ENCODE data around the gene SPOCK2. TPM values are rescaled to one million over a fixed set of nuclear protein-coding genes. Genes with fewer than 3 reads are reported as not detected.

Gene SPOCK2
- polyA plus RNA-seq, 3 donors = 0.20 to 1.6 (median 0.45) TPM

- peaks cover 5% of the 10 kb centered on the region for H3K4me1 Mint-ChIP-seq
Measured at GRCh38 chr10:72123616-72124015, 35.3 kb upstream of the SPOCK2 start.

GRCh38 chr10:72122221-72122620 is 33.9 kb upstream of the SPOCK2 start:
- H3K27ac ChIP-seq (ENCODE audit: low read depth in 1 of 2, low read length in 2 of 2) = no peak overlapping the region
- no peak overlapping the region for H2AFZ ChIP-seq (ENCODE audit: insufficient read depth, low read depth, low read length, poor library complexity, severe bottlenecking)
- Mint-ChIP-seq H3K4me1 (peaks cover 5% of the 10 kb centered on the region), H3K27ac (no peak overlapping the region), H3K36me3 (peaks cover 30 to 33% of the 10 kb centered on the region in 2 donors), H3K4me3 (no peak overlapping the region), H3K27me3 (ENCODE audit: low read depth in 3 of 3) (peaks cover 0 to 1% (median 0%) of the 10 kb centered on the region in 3 donors), H3K9me3 (peaks cover 0 to 3% (median 0%) of the 10 kb centered on the region in 7 donors)
- H3K79me2 ChIP-seq (ENCODE audit: insufficient read depth, low read length) = no peaks in the 10 kb centered on the region
- no peak overlapping the region for H3K9ac ChIP-seq (ENCODE audit: insufficient read depth, low read length, poor library complexity, severe bottlenecking)
- no peaks in the 10 kb centered on the region for H3K9me3 ChIP-seq (replicated peaks in 1 of 2; ENCODE audit: control insufficient read depth in 1 of 2, insufficient read depth in 1 of 2, low read length in 2 of 2)
- peaks cover 0 to 3% of the 10 kb centered on the region in 2 donors for H3K4me1 ChIP-seq (ENCODE audit: control insufficient read depth in 1 of 2, insufficient read depth in 2 of 2, low read length in 2 of 2)
- DNase-seq = no peak
- no peak for TF ChIP-seq CTCF (IDR thresholded peaks at IDR 0.05)
- no peaks in the 10 kb centered on the region for H4K20me1 ChIP-seq (ENCODE audit: insufficient read depth, low read length)
- no peak overlapping the region for H3K4me2 ChIP-seq (replicated peaks; ENCODE audit: extremely low read depth, low read length, poor library complexity, severe bottlenecking)
- H3K36me3 ChIP-seq (replicated peaks in 1 of 2; ENCODE audit: control insufficient read depth in 1 of 2, insufficient read depth in 2 of 2, low read length in 2 of 2) = peaks cover 5 to 16% of the 10 kb centered on the region in 2 donors
- intact Hi-C loops (cut with micrococcal nuclease) = loop anchor here in 1 of 2 donors (10.0 kb wide), 1 partner anchor 103 kb away; no protein-coding TSS in a partner anchor
- H3K4me3 ChIP-seq (replicated peaks in 1 of 3; ENCODE audit: low read depth in 2 of 3, low read length in 3 of 3) = no peak overlapping the region
- no peaks in the 10 kb centered on the region for H3K27me3 ChIP-seq (ENCODE audit: control insufficient read depth in 2 of 2, insufficient read depth in 2 of 2, low read length in 2 of 2)
- 100% methylated on average over 1 of the region's 4 CpGs for WGBS (ENCODE audit: insufficient coverage)

More at GRCh38 chr10:72123616-72124015, 35.3 kb upstream of the SPOCK2 start:
- H3K4me3 ChIP-seq (replicated peaks in 1 of 3; ENCODE audit: low read depth in 2 of 3, low read length in 3 of 3) = no peak overlapping the region
- no peak for DNase-seq
- no peaks in the 10 kb centered on the region for H3K9me3 Mint-ChIP-seq
- no peak overlapping the region for H3K27ac ChIP-seq (ENCODE audit: low read depth in 1 of 2, low read length in 2 of 2)
- no peaks in the 10 kb centered on the region for H4K20me1 ChIP-seq (ENCODE audit: insufficient read depth, low read length)
- peaks cover 0 to 3% of the 10 kb centered on the region in 2 donors for H3K4me1 ChIP-seq (ENCODE audit: control insufficient read depth in 1 of 2, insufficient read depth in 2 of 2, low read length in 2 of 2)
- H3K36me3 ChIP-seq (replicated peaks in 1 of 2; ENCODE audit: control insufficient read depth in 1 of 2, insufficient read depth in 2 of 2, low read length in 2 of 2) = peaks cover 5 to 20% of the 10 kb centered on the region in 2 donors
- peaks cover 30 to 34% of the 10 kb centered on the region in 2 donors for H3K36me3 Mint-ChIP-seq
- WGBS (ENCODE audit: insufficient coverage) = no CpG with 5 or more reads among the region's 4 CpGs
- no peaks in the 10 kb centered on the region for H3K79me2 ChIP-seq (ENCODE audit: insufficient read depth, low read length)
- H3K9me3 ChIP-seq (replicated peaks in 1 of 2; ENCODE audit: control insufficient read depth in 1 of 2, insufficient read depth in 1 of 2, low read length in 2 of 2) = no peaks in the 10 kb centered on the region
- H3K27me3 Mint-ChIP-seq (ENCODE audit: low read depth in 3 of 3) = peaks cover 0 to 1% (median 0%) of the 10 kb centered on the region in 3 donors
- no peak overlapping the region for H3K9ac ChIP-seq (ENCODE audit: insufficient read depth, low read length, poor library complexity, severe bottlenecking)
- no peaks in the 10 kb centered on the region for H3K27me3 ChIP-seq (ENCODE audit: control insufficient read depth in 2 of 2, insufficient read depth in 2 of 2, low read length in 2 of 2)
- no peak overlapping the region for H2AFZ ChIP-seq (ENCODE audit: insufficient read depth, low read depth, low read length, poor library complexity, severe bottlenecking)
- H3K4me2 ChIP-seq (replicated peaks; ENCODE audit: extremely low read depth, low read length, poor library complexity, severe bottlenecking) = no peak overlapping the region
- no peak overlapping the region for H3K27ac Mint-ChIP-seq
- no peak overlapping the region for H3K4me3 Mint-ChIP-seq
- no peak for TF ChIP-seq CTCF (IDR thresholded peaks at IDR 0.05)
- intact Hi-C loops (cut with micrococcal nuclease) = loop anchor here in 1 of 2 donors (10.0 kb wide), 1 partner anchor 101 kb away; no protein-coding TSS in a partner anchor
